NCI-H69 (cell line): Measurements from ENCODE around the gene SLC8A1.

Experiments used
- DNase-seq: peaks from one replicate; lab custom pipeline; 2025; lab: John Stamatoyannopoulos, UW

The SLC8A1 gene

DNA sequence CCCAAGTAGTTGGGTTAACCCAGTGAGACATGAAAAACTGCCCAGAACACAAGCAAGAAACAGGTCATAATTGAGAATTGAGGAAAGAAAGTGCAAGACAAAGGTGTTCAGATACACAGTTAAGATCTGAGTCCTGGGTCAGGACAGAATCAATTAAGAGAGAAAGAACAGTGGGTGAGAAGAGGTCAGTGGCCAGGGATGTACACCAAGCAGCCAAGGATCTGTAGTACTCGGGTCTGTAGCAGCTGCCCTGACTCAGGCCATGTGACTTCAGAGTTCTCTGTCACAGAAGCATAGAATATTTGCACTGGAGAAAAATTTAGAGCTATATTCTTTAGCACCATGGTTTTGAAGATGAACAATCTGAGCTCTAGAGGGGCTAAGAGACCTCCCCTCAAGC is 141.6 kb downstream of the SLC8A1 start:
- no peak for DNase-seq

DNA sequence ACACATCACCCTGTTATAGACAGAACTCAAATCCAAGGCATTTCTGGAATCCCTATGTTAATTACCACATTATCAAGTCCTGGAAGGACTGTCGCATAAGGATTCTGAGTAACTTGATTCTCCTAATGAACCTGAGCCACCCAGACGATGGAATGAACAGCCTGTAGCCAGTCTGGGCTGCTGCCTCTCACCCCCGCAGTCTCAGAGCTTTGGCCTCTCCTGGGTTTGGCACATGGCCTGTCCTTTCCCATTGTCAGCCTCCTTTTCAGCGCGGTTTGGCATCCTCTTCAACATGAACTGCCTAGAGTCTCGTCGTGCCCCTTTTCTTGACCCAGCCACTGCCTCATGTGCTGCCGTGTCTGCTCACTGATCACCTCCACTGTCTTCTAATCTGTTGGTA is 147.6 kb downstream of the SLC8A1 start:
- no peak for DNase-seq

DNA sequence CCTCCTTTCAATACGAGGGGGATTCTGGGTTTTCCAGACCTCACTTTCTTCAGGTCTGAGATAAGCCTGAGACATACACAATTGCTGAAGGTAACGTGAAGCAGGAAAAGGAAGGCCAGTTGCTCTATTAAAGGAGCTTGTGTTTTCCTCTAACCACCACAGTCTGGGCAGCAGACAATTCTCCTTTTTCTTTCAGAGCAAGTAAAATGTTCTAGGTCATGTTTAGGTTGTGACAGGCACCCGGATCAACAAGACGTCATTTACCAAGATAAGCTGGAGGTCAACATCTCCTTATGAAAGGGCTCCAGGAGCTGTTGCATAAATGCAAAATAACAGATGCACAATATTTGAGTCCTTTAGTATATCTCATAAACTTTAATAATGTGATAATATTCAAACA is 148.1 kb downstream of the SLC8A1 start:
- DNase-seq = no peak

GRCh38 chr2:40302751-40303325 is 149.1 kb downstream of the SLC8A1 start:
- no peak for DNase-seq

DNA sequence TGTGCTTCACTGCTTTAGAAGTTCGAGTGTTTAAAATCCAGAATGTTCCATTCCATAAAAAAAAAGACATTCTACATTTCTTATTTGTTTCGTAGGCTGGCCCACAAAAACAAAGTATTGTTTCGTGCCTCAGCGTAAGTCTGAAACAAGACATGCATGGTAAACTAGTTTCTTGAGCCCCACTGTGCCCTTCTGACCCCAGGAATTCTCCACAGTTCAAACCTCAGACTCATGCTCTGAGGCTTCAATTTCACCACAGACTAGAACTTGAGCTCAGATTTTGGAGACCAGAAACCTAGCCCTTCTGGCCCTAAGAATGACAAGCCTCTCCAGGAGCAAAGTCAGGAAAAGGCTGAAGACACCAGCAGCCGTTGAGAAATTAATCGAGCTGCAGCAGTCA is 151.5 kb downstream of the SLC8A1 start:
- DNase-seq = no peak

- no peak for DNase-seq
Measured at GRCh38 chr2:40299781-40300180, 152.1 kb downstream of the SLC8A1 start.

GRCh38 chr2:40299173-40299572 is 152.7 kb downstream of the SLC8A1 start:
- DNase-seq = no peak

DNA sequence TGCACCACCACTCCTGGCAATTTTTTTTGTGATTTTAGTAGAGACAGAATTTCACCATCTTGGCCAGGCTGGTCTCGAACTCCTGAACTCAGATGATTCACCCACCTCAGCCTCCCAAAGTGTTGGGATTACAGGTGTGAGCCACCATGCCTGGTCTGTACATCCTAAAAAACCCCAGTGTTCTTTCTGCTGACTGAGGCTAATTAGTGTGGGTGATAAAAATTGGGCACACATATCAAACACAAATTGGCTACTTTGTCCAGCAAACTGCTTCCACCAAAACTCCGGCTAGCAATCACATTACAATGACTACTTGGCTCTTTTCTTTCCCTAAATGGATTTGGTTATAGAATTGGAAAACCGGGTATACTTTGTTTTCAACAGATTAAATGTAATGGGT is 153.9 kb downstream of the SLC8A1 start:
- DNase-seq = no peak

GRCh38 chr2:40292291-40292690 is 159.6 kb downstream of the SLC8A1 start:
- DNase-seq = peak; percentile 38

- no peak for DNase-seq
Measured at GRCh38 chr2:40289771-40290404, 162.0 kb downstream of the SLC8A1 start.

DNA sequence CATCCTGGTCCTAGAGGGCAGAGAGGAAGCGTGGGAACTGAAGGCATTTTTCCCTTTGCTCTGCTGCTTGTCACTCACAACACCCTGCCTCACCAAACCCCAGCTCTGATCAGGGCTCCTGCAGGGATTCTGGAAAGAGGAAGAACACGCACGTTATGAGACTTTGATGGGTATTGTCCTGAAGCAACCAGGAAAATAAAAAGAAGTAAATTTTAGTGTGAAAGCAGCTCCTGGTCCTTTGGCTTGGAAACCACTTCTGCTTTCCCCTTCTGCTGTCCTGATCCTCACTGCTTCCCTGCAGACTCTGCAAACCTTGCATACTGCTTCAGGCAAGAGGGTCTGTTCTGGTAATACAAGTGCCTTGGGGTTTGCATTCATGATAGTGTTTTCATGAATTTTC is 164.1 kb downstream of the SLC8A1 start:
- no peak for DNase-seq

GRCh38 chr2:40287195-40287594 is 164.7 kb downstream of the SLC8A1 start:
- peak; percentile 71 for DNase-seq

- peak; percentile 17 for DNase-seq
Measured at GRCh38 chr2:40286721-40287120, 165.2 kb downstream of the SLC8A1 start.

GRCh38 chr2:40285391-40285790 is 166.5 kb downstream of the SLC8A1 start:
- no peak for DNase-seq

- DNase-seq = no peak
Measured at GRCh38 chr2:40284797-40285196, 167.1 kb downstream of the SLC8A1 start.

GRCh38 chr2:40283111-40283909 is 168.6 kb downstream of the SLC8A1 start:
- DNase-seq = no peak

GRCh38 chr2:40282428-40282827 is 169.5 kb downstream of the SLC8A1 start:
- DNase-seq = no peak

GRCh38 chr2:40281021-40281940 is 170.6 kb downstream of the SLC8A1 start:
- DNase-seq = no peak

- no peak for DNase-seq
Measured at GRCh38 chr2:40279482-40279881, 172.4 kb downstream of the SLC8A1 start.

GRCh38 chr2:40279001-40279400 is 172.9 kb downstream of the SLC8A1 start:
- DNase-seq = peak; percentile 37

- no peak for DNase-seq
Measured at GRCh38 chr2:40276076-40276475, 175.8 kb downstream of the SLC8A1 start.

DNA sequence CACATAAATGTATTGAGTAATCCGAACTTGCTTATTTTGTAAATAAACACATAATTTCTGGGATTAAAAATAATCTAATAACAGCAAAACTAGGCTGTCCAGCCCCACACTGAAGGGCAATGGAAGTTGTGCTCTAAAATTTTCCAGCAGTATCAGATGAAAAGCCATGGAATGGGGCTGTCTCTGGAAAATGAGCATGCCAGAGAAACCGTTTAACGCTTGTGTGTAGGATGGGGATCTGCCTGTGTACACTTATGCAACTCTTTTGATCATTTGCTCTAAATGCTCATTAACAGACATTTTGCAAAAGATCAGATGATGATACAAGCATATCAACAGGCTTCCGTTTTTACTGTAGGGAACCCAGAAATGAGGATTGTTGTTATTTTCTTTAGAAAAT is 177.6 kb downstream of the SLC8A1 start:
- no peak for DNase-seq
